PC-9 (cell line): Measurements from ENCODE around the gene ALG10B. TPM values are rescaled to one million over a fixed set of nuclear protein-coding genes. Genes with fewer than 3 reads are reported as not detected.

Source experiments
- BruUV-seq: library from RNA; stranded (reverse); fragments of 400-500 nt; replicated peaks from 2 replicates; lab custom pipeline; 2021; lab: Mats Ljungman, UMichigan
- CTCF ChIA-PET: fragments of 300-600 bp; sonication (Branson Sonifier 250); formaldehyde crosslinking; loops from one replicate; lab custom pipeline; 2022; ENCODE audit warnings: antibody characterized with exemption; lab: Charles Lee
- POLR2A ChIA-PET: fragments of 300-600 bp; sonication (Branson Sonifier 250); formaldehyde crosslinking; loops from one replicate; lab custom pipeline; 2022; ENCODE audit warnings: antibody characterized with exemption; ENCODE audit not compliant: unreplicated experiment; lab: Charles Lee
- DNase-seq, 2 experiments: peaks; one replicate each; pipeline versions ENCODE4 v3.0.0 to v3.0.0-alpha.2; 2015 to 2022; ENCODE audit warnings: mixed read lengths in 1 of 2
- H2AFZ ChIP-seq: fragments of 200-600 bp; sonication (generic); 2 replicates; pipeline ENCODE4 v1.8.1; 2017; ENCODE audit warnings: antibody characterized with exemption
- H3F3A ChIP-seq: fragments of 200-600 bp; sonication (generic); 2 replicates; pipeline ENCODE4 v1.8.1; 2017; ENCODE audit warnings: antibody characterized with exemption, mild to moderate bottlenecking, low read depth; ENCODE audit not compliant: insufficient read depth
- H3K27ac ChIP-seq: fragments of 200-600 bp; sonication (generic); 2 replicates; pipeline ENCODE4 v1.6.1; 2016; ENCODE audit warnings: mixed run types
- H3K27me3 ChIP-seq: fragments of 200-600 bp; sonication (generic); 2 replicates; pipeline ENCODE4 v1.6.1; 2016; ENCODE audit warnings: low read depth, mixed run types; ENCODE audit not compliant: insufficient read depth
- H3K36me3 ChIP-seq: fragments of 200-600 bp; sonication (generic); 2 replicates; pipeline ENCODE4 v1.6.1; 2016; ENCODE audit warnings: low read depth, mixed run types
- H3K4me1 ChIP-seq: fragments of 200-600 bp; sonication (generic); replicated peaks from 2 replicates; pipeline ENCODE4 v1.6.1; 2016; ENCODE audit warnings: mixed run types; ENCODE audit not compliant: insufficient read depth
- H3K4me2 ChIP-seq: fragments of 200-600 bp; sonication (generic); 2 replicates; pipeline ENCODE4 v1.6.1; 2017; ENCODE audit warnings: mixed run types
- H3K4me3 ChIP-seq: fragments of 200-600 bp; sonication (generic); 2 replicates; pipeline ENCODE4 v1.6.1; 2016; ENCODE audit warnings: mixed run types
- H3K79me2 ChIP-seq: fragments of 200-600 bp; sonication (generic); 2 replicates; pipeline ENCODE4 v1.6.1; 2017; ENCODE audit warnings: low read depth, mixed run types
- H3K9me2 ChIP-seq: fragments of 200-600 bp; sonication (generic); 2 replicates; pipeline ENCODE4 v1.8.1; 2017; ENCODE audit warnings: mild to moderate bottlenecking; ENCODE audit not compliant: insufficient read depth
- H3K9me3 ChIP-seq: fragments of 200-600 bp; sonication (generic); 2 replicates; pipeline ENCODE4 v1.8.1; 2016; ENCODE audit warnings: low read depth; ENCODE audit not compliant: insufficient read depth
- H4K20me1 ChIP-seq: fragments of 200-600 bp; sonication (generic); 2 replicates; pipeline ENCODE4 v1.8.1; 2017; ENCODE audit not compliant: insufficient read depth
- CTCF ChIP-seq: fragments of 200-600 bp; sonication (generic); conservative IDR thresholded peaks from 2 replicates; pipeline ENCODE4 v1.6.1; 2017; ENCODE audit warnings: mixed run types, antibody characterized with exemption, mild to moderate bottlenecking, moderate library complexity
- EZH2 ChIP-seq: fragments of 200-600 bp; sonication (generic); IDR thresholded peaks from 2 replicates; pipeline ENCODE4 v1.8.0; 2017; ENCODE audit warnings: antibody characterized with exemption, low read depth
- intact Hi-C: fragments of 100-400 bp; cut with micrococcal nuclease; formaldehyde crosslinking; loops from one replicate; pipeline ENCODE4 v1.10.0; 2022; ENCODE audit not compliant: unreplicated experiment
- total RNA-seq: library from RNA; stranded (reverse); gene quantifications from 2 replicates; pipeline ENCODE4 v1.2.3, GENCODE V29; 2021

Gene ALG10B
- total RNA-seq, 1 experiment from 2014 or later, result 14.4 TPM

- H2AFZ ChIP-seq, result no peak overlapping the region
These were observed 53.7 kb downstream of the ALG10B start for GRCh38 chr12:38370311-38370710.

GRCh38 chr12:38373784-38374183 lies 57.2 kb downstream of the ALG10B start:
- no peak overlapping the region for H3K4me2 ChIP-seq
- no peaks in the 10 kb centered on the region for H3K4me1 ChIP-seq
- no peaks in the 10 kb centered on the region for H3K9me3 ChIP-seq
- H3K4me3 ChIP-seq, result no peak overlapping the region
- TF ChIP-seq CTCF (no peak), EZH2 (no peak)
- no peaks in the 10 kb centered on the region for H3K9me2 ChIP-seq
- H3K36me3 ChIP-seq, result no peaks in the 10 kb centered on the region
- BruUV-seq, result no TSS peak
- no peaks in the 10 kb centered on the region for H3F3A ChIP-seq
- H3K27me3 ChIP-seq, result no peaks in the 10 kb centered on the region
- ChIA-PET CTCF (no interaction called here), POLR2A (no interaction called here)
- no peaks in the 10 kb centered on the region for H3K79me2 ChIP-seq
- no peak overlapping the region for H3K27ac ChIP-seq
- no peak overlapping the region for H2AFZ ChIP-seq
- no peaks in the 10 kb centered on the region for H4K20me1 ChIP-seq
- intact Hi-C loops, result no loop called here
- DNase-seq, result no peak

More at GRCh38 chr12:38370311-38370710, 53.7 kb downstream of the ALG10B start:
- CTCF ChIA-PET, result no interaction called here
- H3K4me3 ChIP-seq, result no peak overlapping the region
- H3K27me3 ChIP-seq, result no peaks in the 10 kb centered on the region
- H4K20me1 ChIP-seq, result no peaks in the 10 kb centered on the region
- no peak overlapping the region for H3K4me2 ChIP-seq
- intact Hi-C loops, result no loop called here
- no peak for TF ChIP-seq EZH2
- TF ChIP-seq CTCF, result no peak
- POLR2A ChIA-PET, result no interaction called here
- H3K4me1 ChIP-seq, result no peaks in the 10 kb centered on the region
- DNase-seq, result no peak
- no peaks in the 10 kb centered on the region for H3K9me3 ChIP-seq
- no peaks in the 10 kb centered on the region for H3K9me2 ChIP-seq
- no peaks in the 10 kb centered on the region for H3F3A ChIP-seq
- no peak overlapping the region for H3K27ac ChIP-seq
- no peaks in the 10 kb centered on the region for H3K36me3 ChIP-seq
- H3K79me2 ChIP-seq, result no peaks in the 10 kb centered on the region
- BruUV-seq, result no TSS peak

- Histone ChIP-seq H4K20me1 (no peaks in the 10 kb centered on the region), H3K79me2 (no peaks in the 10 kb centered on the region), H3K27ac (no peak overlapping the region), H3K4me2 (no peak overlapping the region), H3K27me3 (no peaks in the 10 kb centered on the region), H3K4me1 (no peaks in the 10 kb centered on the region), H3K4me3 (no peak overlapping the region), H2AFZ (no peak overlapping the region), H3K9me3 (no peaks in the 10 kb centered on the region), H3K36me3 (no peaks in the 10 kb centered on the region), H3K9me2 (no peaks in the 10 kb centered on the region), H3F3A (no peaks in the 10 kb centered on the region)
- no peak for DNase-seq
- intact Hi-C loops, result no loop called here
- BruUV-seq, result no TSS peak
- no peak for TF ChIP-seq CTCF
- TF ChIP-seq EZH2, result no peak
- ChIA-PET POLR2A (no interaction called here), CTCF (no interaction called here)
These were observed 58.2 kb downstream of the ALG10B start for GRCh38 chr12:38374751-38375150.
